ENCODE results near the gene IL10RA. TPM values are rescaled to one million over a fixed set of nuclear protein-coding genes. Genes with fewer than 3 reads are reported as not detected.

The IL10RA gene
- total RNA-seq, 2 donors from 2014 or later: 59.8 to 83.6 TPM

GRCh38 chr11:118010738-118011461 lies 24.7 kb downstream of the IL10RA start:
- no peak for DNase-seq (ENCODE audit: low spot score)
- Mint-ChIP-seq H3K27ac (peak overlapping the region; percentile 6 to 76), H3K27me3 (no peaks in the 10 kb centered on the region), H3K36me3 (no peaks in the 10 kb centered on the region), H3K9me3 (peaks cover 4% of the 10 kb centered on the region), H3K4me1 (ENCODE audit: low read depth in 2 of 2) (peaks cover 75 to 86% of the 10 kb centered on the region in 2 donors), H3K4me3 (peak overlapping the region; percentile 15)
- ATAC-seq: peak in 1 of 2 donors; percentile 18

DNA sequence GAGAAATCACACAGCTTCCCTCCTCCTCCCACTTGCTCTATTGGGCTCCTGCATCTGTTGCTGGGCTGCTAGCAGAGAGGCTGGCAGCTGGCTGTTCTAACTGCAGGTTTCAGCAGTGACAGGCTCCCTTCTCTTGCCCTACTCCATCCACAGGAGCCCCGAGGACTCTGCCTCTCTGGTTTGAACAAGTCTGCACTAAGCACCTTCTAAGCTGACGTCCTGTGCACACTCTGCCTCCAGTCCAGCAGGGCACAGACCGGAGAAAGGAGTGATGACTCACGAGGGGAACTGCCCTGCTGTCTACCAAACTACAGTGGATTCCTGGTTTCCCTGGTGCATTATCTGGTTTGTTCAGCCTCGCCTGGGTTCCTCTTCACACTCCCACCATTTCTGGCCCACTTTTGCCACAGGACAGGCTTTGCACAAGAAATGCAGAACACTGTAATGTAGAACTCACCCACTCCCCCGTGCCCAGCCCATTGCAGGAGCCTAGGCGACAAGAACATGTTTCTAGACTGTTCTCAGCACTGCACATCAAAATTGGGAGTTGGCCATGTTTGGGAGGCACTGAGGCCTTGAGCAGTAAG lies 26.0 kb downstream of the IL10RA start:
- H3K4me1 Mint-ChIP-seq (ENCODE audit: low read depth in 2 of 2): peaks cover 64 to 86% of the 10 kb centered on the region in 2 donors
- ATAC-seq (peak; percentile 69 to 75), DNase-seq (ENCODE audit: low spot score) (no peak)
- no peaks in the 10 kb centered on the region for H3K27me3 Mint-ChIP-seq
- peaks cover 8% of the 10 kb centered on the region for H3K9me3 Mint-ChIP-seq
- H3K27ac Mint-ChIP-seq: peak overlapping the region; percentile 70 to 76
- H3K4me3 Mint-ChIP-seq: peak overlapping the region; percentile 44
- H3K36me3 Mint-ChIP-seq: peaks cover 6% of the 10 kb centered on the region

- Mint-ChIP-seq H3K4me3 (peak overlapping the region; percentile 26), H3K36me3 (peaks cover 18% of the 10 kb centered on the region), H3K9me3 (peaks cover 18% of the 10 kb centered on the region)
Measured at GRCh38 chr11:118014022-118014421, 27.8 kb downstream of the IL10RA start.

GRCh38 chr11:118015385-118015841 lies 29.2 kb downstream of the IL10RA start:
- peak overlapping the region; percentile 56 to 74 for H3K27ac Mint-ChIP-seq
- H3K4me1 Mint-ChIP-seq (ENCODE audit: low read depth in 2 of 2): peaks cover 46 to 70% of the 10 kb centered on the region in 2 donors
- H3K4me3 Mint-ChIP-seq: peak overlapping the region; percentile 62
- peaks cover 21% of the 10 kb centered on the region for H3K9me3 Mint-ChIP-seq
- H3K36me3 Mint-ChIP-seq: peaks cover 21% of the 10 kb centered on the region
- peak; percentile 47 to 60 for ATAC-seq
- DNase-seq (ENCODE audit: low spot score): no peak
- H3K27me3 Mint-ChIP-seq: no peaks in the 10 kb centered on the region

More at GRCh38 chr11:118014022-118014421, 27.8 kb downstream of the IL10RA start:
- no peaks in the 10 kb centered on the region for H3K27me3 Mint-ChIP-seq
- H3K4me1 Mint-ChIP-seq (ENCODE audit: low read depth in 2 of 2): peaks cover 53 to 79% of the 10 kb centered on the region in 2 donors
- ATAC-seq (no peak), DNase-seq (ENCODE audit: low spot score) (no peak)
- peak overlapping the region; percentile 7 to 23 for H3K27ac Mint-ChIP-seq

GRCh38 chr11:118016104-118016503 lies 29.9 kb downstream of the IL10RA start:
- Mint-ChIP-seq H3K4me1 (ENCODE audit: low read depth in 2 of 2) (peaks cover 45 to 63% of the 10 kb centered on the region in 2 donors), H3K36me3 (peaks cover 25% of the 10 kb centered on the region), H3K27ac (peak overlapping the region; percentile 56 to 74), H3K9me3 (peaks cover 24% of the 10 kb centered on the region), H3K27me3 (no peaks in the 10 kb centered on the region), H3K4me3 (peak overlapping the region; percentile 62)
- DNase-seq (ENCODE audit: low spot score): no peak
- ATAC-seq: no peak

DNA sequence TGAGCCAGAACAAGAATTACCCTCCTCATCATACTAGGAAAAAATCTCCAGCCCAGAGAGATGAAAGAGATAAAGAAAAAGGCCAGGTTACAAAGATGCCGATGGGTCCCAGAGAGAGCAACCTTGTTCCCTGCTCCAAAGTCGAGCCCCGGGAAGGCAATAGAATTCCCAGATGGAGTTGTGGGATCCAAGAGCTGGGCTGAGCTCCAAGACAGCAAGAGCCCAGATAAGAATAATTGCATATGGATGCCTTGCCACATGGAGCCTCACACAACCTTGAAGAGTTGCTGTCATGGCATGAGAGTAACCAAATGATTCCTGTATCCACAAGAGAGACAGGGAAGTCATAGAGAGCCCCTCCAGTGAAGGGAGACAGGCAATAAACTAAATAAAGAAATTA lies 30.9 kb downstream of the IL10RA start:
- ATAC-seq (no peak), DNase-seq (ENCODE audit: low spot score) (no peak)
- Mint-ChIP-seq H3K36me3 (peaks cover 25% of the 10 kb centered on the region), H3K27me3 (no peaks in the 10 kb centered on the region), H3K4me1 (ENCODE audit: low read depth in 2 of 2) (peaks cover 41 to 58% of the 10 kb centered on the region in 2 donors), H3K27ac (peak overlapping the region in 1 of 2 donors; percentile 56), H3K9me3 (peaks cover 24% of the 10 kb centered on the region), H3K4me3 (no peak overlapping the region)

DNA sequence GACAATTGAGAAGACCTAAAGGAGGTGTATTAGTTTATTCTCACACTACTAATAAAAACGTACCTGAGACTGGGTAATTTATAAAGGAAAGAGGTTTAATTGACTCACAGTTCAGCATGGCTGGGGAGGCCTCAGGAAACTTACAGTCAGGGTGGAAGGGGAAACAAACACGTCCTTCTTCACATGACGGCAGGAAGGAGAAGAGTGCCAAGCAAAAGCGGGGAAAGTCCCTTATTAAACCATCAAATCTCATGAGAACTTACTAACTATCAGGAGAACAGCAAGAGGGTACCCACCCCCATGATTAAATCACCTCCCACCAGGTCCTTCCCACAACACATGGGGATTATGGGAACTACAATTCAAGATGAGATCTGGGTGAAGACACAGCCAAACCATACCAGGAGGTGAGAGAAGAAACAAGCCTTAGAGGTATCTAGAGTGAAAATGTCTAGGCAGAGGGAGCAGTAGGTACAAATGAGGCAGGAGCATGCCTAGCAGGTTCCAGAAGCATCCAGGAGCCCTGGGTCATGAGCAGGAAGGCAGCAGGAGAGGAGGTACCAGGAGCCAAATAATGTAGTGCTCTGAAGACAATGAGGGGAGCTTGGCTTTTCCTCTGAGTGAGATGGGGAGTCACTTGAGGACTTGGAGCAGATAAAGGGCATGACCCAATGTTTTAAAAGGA lies 31.6 kb downstream of the IL10RA start:
- no peak overlapping the region for H3K27ac Mint-ChIP-seq
- H3K4me3 Mint-ChIP-seq: no peak overlapping the region
- DNase-seq (ENCODE audit: low spot score) (no peak), ATAC-seq (no peak)
- H3K27me3 Mint-ChIP-seq: no peaks in the 10 kb centered on the region
- H3K9me3 Mint-ChIP-seq: peaks cover 24% of the 10 kb centered on the region
- peaks cover 25% of the 10 kb centered on the region for H3K36me3 Mint-ChIP-seq
- H3K4me1 Mint-ChIP-seq (ENCODE audit: low read depth in 2 of 2): peaks cover 34 to 51% of the 10 kb centered on the region in 2 donors

- no peak for DNase-seq (ENCODE audit: low spot score)
- no peak overlapping the region for H3K4me3 Mint-ChIP-seq
- H3K4me1 Mint-ChIP-seq (ENCODE audit: low read depth in 2 of 2): peaks cover 29 to 45% of the 10 kb centered on the region in 2 donors
- ATAC-seq: no peak
- no peaks in the 10 kb centered on the region for H3K27me3 Mint-ChIP-seq
- H3K27ac Mint-ChIP-seq: no peak overlapping the region
- H3K36me3 Mint-ChIP-seq: peaks cover 25% of the 10 kb centered on the region
- peaks cover 24% of the 10 kb centered on the region for H3K9me3 Mint-ChIP-seq
Measured at GRCh38 chr11:118018401-118018800, 32.2 kb downstream of the IL10RA start.

DNA sequence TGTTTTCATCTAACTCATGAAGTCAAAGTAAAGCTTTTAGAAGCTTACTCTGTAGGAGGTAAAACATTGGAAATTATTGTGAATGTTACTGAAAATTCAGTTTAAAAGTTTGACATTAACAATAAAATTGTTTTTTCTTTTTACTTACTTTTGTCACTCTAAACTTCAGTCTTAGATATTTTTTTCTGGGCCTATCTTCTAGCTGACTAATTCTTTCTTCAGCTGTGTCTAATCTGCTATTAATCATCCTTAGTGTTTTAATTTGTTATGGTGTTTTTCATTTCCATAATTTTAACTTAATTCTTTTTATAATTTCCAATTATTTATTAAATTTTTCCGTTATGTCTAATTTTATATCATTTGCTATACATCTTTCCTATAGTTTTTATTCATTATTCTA lies 35.0 kb downstream of the IL10RA start:
- ATAC-seq: no peak
- Mint-ChIP-seq H3K9me3 (peaks cover 23% of the 10 kb centered on the region), H3K36me3 (peaks cover 25% of the 10 kb centered on the region), H3K27me3 (no peaks in the 10 kb centered on the region), H3K27ac (no peak overlapping the region), H3K4me3 (no peak overlapping the region), H3K4me1 (ENCODE audit: low read depth in 2 of 2) (peaks cover 15 to 29% of the 10 kb centered on the region in 2 donors)
- DNase-seq (ENCODE audit: low spot score): no peak

GRCh38 chr11:118027694-118028093 lies 41.5 kb downstream of the IL10RA start:
- Mint-ChIP-seq H3K36me3 (no peaks in the 10 kb centered on the region), H3K27me3 (no peaks in the 10 kb centered on the region), H3K4me3 (no peak overlapping the region), H3K4me1 (ENCODE audit: low read depth in 2 of 2) (peaks cover 8 to 18% of the 10 kb centered on the region in 2 donors), H3K27ac (no peak overlapping the region), H3K9me3 (peaks cover 3% of the 10 kb centered on the region)
- DNase-seq (ENCODE audit: low spot score) (no peak), ATAC-seq (no peak)

- no peaks in the 10 kb centered on the region for H3K27me3 Mint-ChIP-seq
- H3K36me3 Mint-ChIP-seq: no peaks in the 10 kb centered on the region
- peaks cover 3% of the 10 kb centered on the region for H3K9me3 Mint-ChIP-seq
- H3K4me1 Mint-ChIP-seq (ENCODE audit: low read depth in 2 of 2): peaks cover 13 to 18% of the 10 kb centered on the region in 2 donors
- no peak overlapping the region for H3K4me3 Mint-ChIP-seq
- DNase-seq (ENCODE audit: low spot score) (no peak), ATAC-seq (no peak)
- H3K27ac Mint-ChIP-seq: peak overlapping the region in 1 of 2 donors; percentile 33
Measured at GRCh38 chr11:118028626-118029025, 42.4 kb downstream of the IL10RA start.

GRCh38 chr11:118033443-118033842 lies 47.2 kb downstream of the IL10RA start:
- Mint-ChIP-seq H3K4me3 (no peak overlapping the region), H3K36me3 (no peaks in the 10 kb centered on the region), H3K9me3 (no peaks in the 10 kb centered on the region), H3K27me3 (no peaks in the 10 kb centered on the region), H3K27ac (no peak overlapping the region), H3K4me1 (ENCODE audit: low read depth in 2 of 2) (peaks cover 16 to 22% of the 10 kb centered on the region in 2 donors)
- no peak for DNase-seq (ENCODE audit: low spot score)
- no peak for ATAC-seq

GRCh38 chr11:118042141-118042540 lies 55.9 kb downstream of the IL10RA start:
- Mint-ChIP-seq H3K4me3 (peak overlapping the region; percentile 36), H3K27ac (peak overlapping the region; percentile 21 to 70)

DNA sequence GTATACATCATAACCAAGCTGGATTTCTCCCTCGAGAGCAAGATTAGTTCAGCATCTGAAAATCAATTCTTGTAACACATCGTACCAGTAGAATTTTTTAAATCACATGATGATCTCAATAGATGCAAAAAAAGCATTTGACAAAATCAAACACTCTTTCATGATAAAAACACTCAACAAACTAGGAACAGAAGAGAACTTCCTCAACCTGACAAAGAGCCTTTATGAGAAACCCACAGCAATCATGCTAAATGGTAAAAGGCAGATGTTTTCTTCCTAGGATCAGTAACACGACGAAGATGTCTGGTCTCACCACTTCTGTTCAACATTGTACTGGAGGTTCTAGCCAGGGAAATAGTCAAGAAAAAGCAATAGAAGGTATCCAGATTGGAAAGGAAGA lies 56.6 kb downstream of the IL10RA start:
- no peak overlapping the region for H3K4me3 Mint-ChIP-seq
- DNase-seq (ENCODE audit: low spot score) (no peak), ATAC-seq (no peak)
- peaks cover 38 to 57% of the 10 kb centered on the region in 2 donors for H3K4me1 Mint-ChIP-seq (ENCODE audit: low read depth in 2 of 2)
- H3K36me3 Mint-ChIP-seq: no peaks in the 10 kb centered on the region
- peak overlapping the region; percentile 17 to 70 for H3K27ac Mint-ChIP-seq
- H3K27me3 Mint-ChIP-seq: no peaks in the 10 kb centered on the region
- no peaks in the 10 kb centered on the region for H3K9me3 Mint-ChIP-seq

More at GRCh38 chr11:118042141-118042540, 55.9 kb downstream of the IL10RA start:
- DNase-seq (ENCODE audit: low spot score): no peak
- H3K4me1 Mint-ChIP-seq (ENCODE audit: low read depth in 2 of 2): peaks cover 41 to 57% of the 10 kb centered on the region in 2 donors
- H3K9me3 Mint-ChIP-seq: no peaks in the 10 kb centered on the region
- no peaks in the 10 kb centered on the region for H3K36me3 Mint-ChIP-seq
- H3K27me3 Mint-ChIP-seq: no peaks in the 10 kb centered on the region
- ATAC-seq: no peak

Measured in natural killer cell treated with Interleukin-12 subunit alpha and Interleukin-12 subunit beta and Interleukin-15 and Interleukin-18, amount 100 ng/mL, for 72 hours (primary cell).